ENCODE measurements around the gene PSTK.

GRCh38 chr10:122988501-122988900 is 8.3 kb downstream of the PSTK start:
- TF ChIP-seq, protein P1, sequence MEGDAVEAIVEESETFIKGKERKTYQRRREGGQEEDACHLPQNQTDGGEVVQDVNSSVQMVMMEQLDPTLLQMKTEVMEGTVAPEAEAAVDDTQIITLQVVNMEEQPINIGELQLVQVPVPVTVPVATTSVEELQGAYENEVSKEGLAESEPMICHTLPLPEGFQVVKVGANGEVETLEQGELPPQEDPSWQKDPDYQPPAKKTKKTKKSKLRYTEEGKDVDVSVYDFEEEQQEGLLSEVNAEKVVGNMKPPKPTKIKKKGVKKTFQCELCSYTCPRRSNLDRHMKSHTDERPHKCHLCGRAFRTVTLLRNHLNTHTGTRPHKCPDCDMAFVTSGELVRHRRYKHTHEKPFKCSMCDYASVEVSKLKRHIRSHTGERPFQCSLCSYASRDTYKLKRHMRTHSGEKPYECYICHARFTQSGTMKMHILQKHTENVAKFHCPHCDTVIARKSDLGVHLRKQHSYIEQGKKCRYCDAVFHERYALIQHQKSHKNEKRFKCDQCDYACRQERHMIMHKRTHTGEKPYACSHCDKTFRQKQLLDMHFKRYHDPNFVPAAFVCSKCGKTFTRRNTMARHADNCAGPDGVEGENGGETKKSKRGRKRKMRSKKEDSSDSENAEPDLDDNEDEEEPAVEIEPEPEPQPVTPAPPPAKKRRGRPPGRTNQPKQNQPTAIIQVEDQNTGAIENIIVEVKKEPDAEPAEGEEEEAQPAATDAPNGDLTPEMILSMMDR (IDR thresholded peaks at IDR 0.05; ENCODE audit: low read length) = no peak
- TF ChIP-seq EZH2 (IDR thresholded peaks at IDR 0.05; ENCODE audit: borderline replicate concordance, low read length) = no peak

Measured in OCI-LY1 (cell line).